ENCODE results near the gene MLH3.

The MLH3 gene

GRCh38 chr14:75064205-75064567 lies 12.9 kb upstream of the MLH3 start:
- DNase-seq: no peak

GRCh38 chr14:75063491-75064204 lies 12.4 kb upstream of the MLH3 start, which contains the start of gene ACYP1:
Gene ACYP1, minus strand, starts transcription at chr14:75064024. Its CDS starts 471 bp downstream, at chr14:75063553.
- DNase-seq: peak; percentile 92 to 94 (median 94)

GRCh38 chr14:75063013-75063412 lies 11.7 kb upstream of the MLH3 start:
- DNase-seq: no peak

- DNase-seq: no peak
These were observed 9.2 kb upstream of the MLH3 start for GRCh38 chr14:75060420-75060819.

- DNase-seq: no peak
These were observed 8.4 kb upstream of the MLH3 start for GRCh38 chr14:75059642-75060041.

- no peak for DNase-seq
These were observed 3.2 kb upstream of the MLH3 start for GRCh38 chr14:75054421-75054820.

GRCh38 chr14:75053396-75054291 lies 2.4 kb upstream of the MLH3 start:
- no peak for DNase-seq

- no peak for DNase-seq
These were observed 261 bp upstream of the MLH3 start for GRCh38 chr14:75051556-75051899.

GRCh38 chr14:75049731-75050201 lies 1.5 kb downstream of the MLH3 start:
- peak; percentile 23 to 67 (median 52) for DNase-seq

- DNase-seq: no peak
These were observed 2.1 kb downstream of the MLH3 start for GRCh38 chr14:75049136-75049535.

- no peak for DNase-seq
These were observed 3.2 kb downstream of the MLH3 start for GRCh38 chr14:75048101-75048500.

- DNase-seq: no peak
These were observed 3.8 kb downstream of the MLH3 start for GRCh38 chr14:75047506-75047905.

- no peak for DNase-seq
These were observed 4.4 kb downstream of the MLH3 start for GRCh38 chr14:75046899-75047298.

GRCh38 chr14:75046275-75046674 lies 5.0 kb downstream of the MLH3 start:
- DNase-seq: no peak

- no peak for DNase-seq
These were observed 6.5 kb downstream of the MLH3 start for GRCh38 chr14:75044752-75045151.

- DNase-seq: no peak
These were observed 6.9 kb downstream of the MLH3 start for GRCh38 chr14:75044322-75044721.

- no peak for DNase-seq
These were observed 9.2 kb downstream of the MLH3 start for GRCh38 chr14:75042035-75042434.

GRCh38 chr14:75041613-75042012 lies 9.7 kb downstream of the MLH3 start:
- DNase-seq: no peak

GRCh38 chr14:75040959-75041358 lies 10.3 kb downstream of the MLH3 start:
- no peak for DNase-seq

- no peak for DNase-seq
These were observed 10.8 kb downstream of the MLH3 start for GRCh38 chr14:75040507-75040906.

GRCh38 chr14:75032939-75033338 lies 18.3 kb downstream of the MLH3 start:
- no peak for DNase-seq

GRCh38 chr14:75030147-75030546 lies 21.1 kb downstream of the MLH3 start:
- DNase-seq: no peak

- DNase-seq: peak in 1 of 3 donors; percentile 17
These were observed 25.4 kb downstream of the MLH3 start for GRCh38 chr14:75025876-75026275.

- peak; percentile 69 to 80 (median 70) for DNase-seq
These were observed 26.2 kb downstream of the MLH3 start for GRCh38 chr14:75025082-75025481.

Data from suppressor macrophage treated with lipopolysaccharide for 1 hour (primary cell).